GM12891 (cell line): ENCODE results near the gene HORMAD2.

Source experiments
- PAX5 ChIP-seq: IDR thresholded peaks from 2 replicates; pipeline ENCODE4 v1.6.1; 2011; ENCODE audit warnings: low read length, moderate library complexity, mild to moderate bottlenecking; ENCODE audit not compliant: insufficient read depth, severe bottlenecking
- POLR2A ChIP-seq: IDR thresholded peaks from 2 replicates; pipeline ENCODE4 v1.6.1; 2011; ENCODE audit warnings: low read depth, low read length, control low read depth
- POLR2AphosphoS5 ChIP-seq: IDR thresholded peaks from 2 replicates; pipeline ENCODE4 v1.6.1; 2011; ENCODE audit warnings: low read depth, low read length, control low read depth
- POU2F2 ChIP-seq: IDR thresholded peaks from 2 replicates; pipeline ENCODE4 v1.6.1; 2011; ENCODE audit warnings: low read depth, mild to moderate bottlenecking, control low read depth, low read length, moderate library complexity
- SPI1 ChIP-seq: IDR thresholded peaks from 2 replicates; pipeline ENCODE4 v1.6.1; 2011; ENCODE audit warnings: low read depth, low read length, control low read depth
- TAF1 ChIP-seq: IDR thresholded peaks from 2 replicates; pipeline ENCODE4 v1.6.1; 2011; ENCODE audit warnings: low read depth, low read length, control low read depth

DNA sequence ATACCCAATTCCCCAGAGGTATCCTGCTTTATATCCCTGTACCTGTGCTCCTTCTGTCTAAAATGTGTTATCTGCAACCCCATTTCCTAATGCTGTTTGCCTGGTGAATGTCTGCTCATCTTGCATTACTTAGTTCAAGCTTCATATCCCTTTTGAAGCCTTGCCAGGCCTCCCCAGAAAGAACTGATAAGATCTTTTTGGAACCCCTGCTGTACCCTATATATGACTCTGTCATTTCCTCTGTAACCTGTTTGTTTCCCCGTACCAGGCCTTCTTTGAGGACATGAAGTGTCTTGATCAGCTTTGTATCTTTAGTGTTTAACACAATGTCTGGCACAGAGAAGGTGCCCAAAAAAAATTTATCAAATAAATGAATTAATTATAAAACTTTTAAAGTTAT, 88.7 kb downstream of the HORMAD2 start:
- no peak for TF ChIP-seq POLR2A
- TF ChIP-seq POLR2AphosphoS5: no peak
- no peak for TF ChIP-seq TAF1
- TF ChIP-seq SPI1: no peak
- TF ChIP-seq PAX5: no peak
- TF ChIP-seq POU2F2: no peak
